ENCODE results near the gene EPHB2. TPM values are rescaled to one million over a fixed set of nuclear protein-coding genes. Genes with fewer than 3 reads are reported as not detected.

The EPHB2 gene
- total and polyA plus RNA-seq, 2 of the 4 experiments (the other 2 are of a cell fraction): 52.3 to 58.8 TPM

DNA sequence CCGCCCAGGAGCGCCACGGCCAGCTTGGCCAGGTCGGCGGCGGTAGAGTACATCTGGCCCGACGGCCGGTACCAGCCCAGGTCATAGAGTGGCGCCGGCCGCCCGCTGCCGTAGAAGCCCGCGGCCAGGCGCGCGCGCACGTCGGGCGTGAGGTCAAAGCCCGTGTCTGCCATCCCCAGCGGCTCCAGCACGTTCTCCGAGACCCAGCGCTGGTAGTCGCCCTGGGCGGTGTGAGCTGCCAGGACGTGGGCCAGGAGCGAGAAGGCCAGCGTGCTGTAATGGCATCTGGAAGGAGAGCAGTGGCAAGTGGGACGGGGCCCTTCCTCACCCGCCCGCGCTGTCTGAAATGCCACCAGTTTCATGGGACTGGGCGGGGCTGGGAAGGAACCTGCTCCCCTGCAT is 243.1 kb downstream of the EPHB2 start:
- Histone ChIP-seq H4K5ac (ENCODE audit: low read depth, low read length) (no peak overlapping the region), H3K27ac (ENCODE audit: insufficient read depth, low read length) (no peak overlapping the region), H4K91ac (ENCODE audit: insufficient read depth, low read depth, low read length) (no peak overlapping the region), H2BK15ac (ENCODE audit: low read depth, low read length) (no peak overlapping the region), H3K4ac (ENCODE audit: low read depth, low read length) (no peak overlapping the region), H3K9me1 (ENCODE audit: insufficient read depth, low read length) (no peaks in the 10 kb centered on the region), H3K4me1 (ENCODE audit: control insufficient read depth, insufficient read depth, low read length) (no peaks in the 10 kb centered on the region), H2BK5ac (ENCODE audit: low read depth, low read length, poor library complexity, severe bottlenecking) (no peak overlapping the region), H2BK20ac (ENCODE audit: low read depth, low read length) (no peak overlapping the region), H2AK9ac (replicated peaks; ENCODE audit: low read depth, low read length, poor library complexity) (no peak overlapping the region), H3K14ac (replicated peaks; ENCODE audit: low read depth, low read length) (no peak overlapping the region), H3K4me2 (ENCODE audit: low read depth, low read length) (no peak overlapping the region), H4K8ac (ENCODE audit: low read depth in 2 of 2, low read length in 2 of 2) (no peak overlapping the region), H3K23ac (ENCODE audit: low read depth, low read length) (no peak overlapping the region), H3K79me1 (ENCODE audit: low read depth in 1 of 2, low read length in 2 of 2) (no peaks in the 10 kb centered on the region), H4K20me1 (ENCODE audit: insufficient read depth, low read length) (no peaks in the 10 kb centered on the region), H3K4me3 (ENCODE audit: insufficient read depth, low read depth, low read length) (no peak overlapping the region), H3K36me3 (ENCODE audit: control insufficient read depth, insufficient read depth, low read length) (no peaks in the 10 kb centered on the region), H2AK5ac (ENCODE audit: low read depth, low read length) (no peak overlapping the region), H3K9ac (ENCODE audit: low read depth, low read length) (no peak overlapping the region), H2BK120ac (ENCODE audit: low read depth, low read length) (no peak overlapping the region), H2AFZ (replicated peaks; ENCODE audit: low read length, poor library complexity) (no peak overlapping the region), H3K18ac (ENCODE audit: low read depth, low read length) (no peak overlapping the region), H3K9me3 (ENCODE audit: control insufficient read depth, insufficient read depth, low read length) (peaks cover 3% of the 10 kb centered on the region), H3K27me3 (ENCODE audit: control insufficient read depth, insufficient read depth, low read length) (peaks cover 56% of the 10 kb centered on the region), H3K56ac (ENCODE audit: extremely low read depth, insufficient read depth, low read length) (no peak overlapping the region)
- CTCF ChIA-PET: no interaction called here
- POLR2A ChIA-PET (ENCODE audit: unreplicated experiment): no interaction called here
- TF ChIP-seq SMC3 (IDR thresholded peaks at IDR 0.05; ENCODE audit: low read depth, low read length) (no peak), MAFK (IDR thresholded peaks at IDR 0.05; ENCODE audit: low read depth, low read length) (no peak), POLR2A (IDR thresholded peaks at IDR 0.05; ENCODE audit: low read depth, low read length) (no peak), CHD1 (IDR thresholded peaks at IDR 0.05; ENCODE audit: low read depth, low read length) (no peak), RFX5 (IDR thresholded peaks at IDR 0.05; ENCODE audit: low read depth, low read length) (no peak), CEBPB (IDR thresholded peaks at IDR 0.05; ENCODE audit: low read depth, low read length) (no peak), MAZ (IDR thresholded peaks at IDR 0.05; ENCODE audit: borderline replicate concordance, low read depth, low read length) (no peak), MXI1 (IDR thresholded peaks at IDR 0.05; ENCODE audit: borderline replicate concordance, low read depth, low read length) (no peak), NFE2L2 (IDR thresholded peaks at IDR 0.05; ENCODE audit: low read depth, low read length) (no peak), FOS (IDR thresholded peaks at IDR 0.05; ENCODE audit: low read depth, low read length) (no peak), BHLHE40 (IDR thresholded peaks at IDR 0.05; ENCODE audit: low read depth, low read length) (no peak), RAD21 (IDR thresholded peaks at IDR 0.05; ENCODE audit: low read length) (no peak)
- TF ChIP-seq, protein P1, sequence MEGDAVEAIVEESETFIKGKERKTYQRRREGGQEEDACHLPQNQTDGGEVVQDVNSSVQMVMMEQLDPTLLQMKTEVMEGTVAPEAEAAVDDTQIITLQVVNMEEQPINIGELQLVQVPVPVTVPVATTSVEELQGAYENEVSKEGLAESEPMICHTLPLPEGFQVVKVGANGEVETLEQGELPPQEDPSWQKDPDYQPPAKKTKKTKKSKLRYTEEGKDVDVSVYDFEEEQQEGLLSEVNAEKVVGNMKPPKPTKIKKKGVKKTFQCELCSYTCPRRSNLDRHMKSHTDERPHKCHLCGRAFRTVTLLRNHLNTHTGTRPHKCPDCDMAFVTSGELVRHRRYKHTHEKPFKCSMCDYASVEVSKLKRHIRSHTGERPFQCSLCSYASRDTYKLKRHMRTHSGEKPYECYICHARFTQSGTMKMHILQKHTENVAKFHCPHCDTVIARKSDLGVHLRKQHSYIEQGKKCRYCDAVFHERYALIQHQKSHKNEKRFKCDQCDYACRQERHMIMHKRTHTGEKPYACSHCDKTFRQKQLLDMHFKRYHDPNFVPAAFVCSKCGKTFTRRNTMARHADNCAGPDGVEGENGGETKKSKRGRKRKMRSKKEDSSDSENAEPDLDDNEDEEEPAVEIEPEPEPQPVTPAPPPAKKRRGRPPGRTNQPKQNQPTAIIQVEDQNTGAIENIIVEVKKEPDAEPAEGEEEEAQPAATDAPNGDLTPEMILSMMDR (conservative IDR thresholded peaks at IDR 0.05; ENCODE audit: low read depth, low read length): no peak
- TF ChIP-seq, protein P2, sequence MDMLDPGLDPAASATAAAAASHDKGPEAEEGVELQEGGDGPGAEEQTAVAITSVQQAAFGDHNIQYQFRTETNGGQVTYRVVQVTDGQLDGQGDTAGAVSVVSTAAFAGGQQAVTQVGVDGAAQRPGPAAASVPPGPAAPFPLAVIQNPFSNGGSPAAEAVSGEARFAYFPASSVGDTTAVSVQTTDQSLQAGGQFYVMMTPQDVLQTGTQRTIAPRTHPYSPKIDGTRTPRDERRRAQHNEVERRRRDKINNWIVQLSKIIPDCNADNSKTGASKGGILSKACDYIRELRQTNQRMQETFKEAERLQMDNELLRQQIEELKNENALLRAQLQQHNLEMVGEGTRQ (IDR thresholded peaks at IDR 0.05; ENCODE audit: low read depth, low read length): no peak
- intact Hi-C loops (cut with micrococcal nuclease): no loop called here
- ATAC-seq (ENCODE audit: low read depth) (no peak; the same call in 1 of the 2 replicates), DNase-seq (no peak)
- 4% methylated on average over 23 of the region's 38 CpGs; no CpG with 5 or more reads in 1 of the 2 experiments for WGBS, 2 experiments (ENCODE audit: extremely low coverage in 2 of 2, insufficient read length in 1 of 2)
- no TSS peak for BruUV-seq (replicated peaks)
- dilution Hi-C loops (cut with HindIII; ENCODE audit: low sequenced_read_pairs, unreplicated experiment): no loop called here
- in situ Hi-C loops (cut with MboI; ENCODE audit: low sequenced_read_pairs): no loop called here

Measured in IMR-90 (cell line).